HEK293T (cell line): ENCODE results near the gene CLMN.

Experiments used
- ELF4 ChIP-seq: fragments of 450-650 bp; IDR thresholded peaks from 2 replicates; pipeline ENCODE4 v1.6.1; 2017; ENCODE audit warnings: antibody characterized with exemption
- FOXA1 ChIP-seq: fragments of 450-650 bp; IDR thresholded peaks from 2 replicates; pipeline ENCODE4 v1.6.1; 2016; ENCODE audit warnings: mild to moderate bottlenecking
- HDGF ChIP-seq: fragments of 450-650 bp; IDR thresholded peaks from 2 replicates; pipeline ENCODE4 v1.6.1; 2017; ENCODE audit warnings: antibody characterized with exemption, borderline replicate concordance
- NFRKB ChIP-seq: fragments of 450-650 bp; IDR thresholded peaks from 2 replicates; pipeline ENCODE4 v1.6.1; 2016; ENCODE audit warnings: mild to moderate bottlenecking, moderate library complexity
- SP1 ChIP-seq: fragments of 450-650 bp; IDR thresholded peaks from 2 replicates; pipeline ENCODE4 v1.6.1; 2017
- SUZ12 ChIP-seq: fragments of 450-650 bp; IDR thresholded peaks from 2 replicates; pipeline ENCODE4 v1.6.1; 2016; ENCODE audit warnings: mild to moderate bottlenecking

GRCh38 chr14:95162641-95163040 lies 157.1 kb downstream of the CLMN start:
- no peak for TF ChIP-seq SP1
- no peak for TF ChIP-seq HDGF
- no peak for TF ChIP-seq ELF4
- no peak for TF ChIP-seq NFRKB
- TF ChIP-seq SUZ12: no peak
- no peak for TF ChIP-seq FOXA1
